Kidney tubule cell (primary cell): ENCODE data around the gene KCNQ1.

ENCODE experiments used
- DNase-seq: peaks from one replicate; pipeline ENCODE4 v3.0.0-alpha.2; 2018; ENCODE audit warnings: low spot score

Gene KCNQ1

DNA sequence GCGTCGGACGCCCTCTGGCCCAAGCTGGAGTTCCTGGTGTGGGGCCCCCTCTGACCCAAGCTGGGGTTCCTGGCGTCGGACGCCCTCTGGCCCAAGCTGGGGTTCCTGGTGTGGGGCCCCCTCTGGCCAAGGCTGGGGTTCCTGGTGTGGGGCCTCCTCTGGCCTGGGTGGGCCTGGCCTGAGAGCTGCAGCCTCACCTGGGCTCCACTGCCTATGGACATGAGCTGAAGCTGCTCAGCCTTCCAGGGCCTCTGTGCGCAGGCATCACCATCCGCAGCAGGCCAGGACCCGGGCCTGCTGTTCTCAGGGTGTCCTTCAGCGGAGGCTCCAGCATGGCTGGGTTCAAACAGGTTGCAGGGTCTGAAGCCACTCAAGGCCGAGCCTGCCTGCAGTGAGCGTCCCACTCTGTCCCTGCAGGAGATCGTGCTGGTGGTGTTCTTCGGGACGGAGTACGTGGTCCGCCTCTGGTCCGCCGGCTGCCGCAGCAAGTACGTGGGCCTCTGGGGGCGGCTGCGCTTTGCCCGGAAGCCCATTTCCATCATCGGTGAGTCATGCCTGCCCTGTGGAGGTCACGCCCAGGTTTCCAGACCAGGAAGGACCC, 125.5 kb downstream of the KCNQ1 start:
- no peak for DNase-seq

DNA sequence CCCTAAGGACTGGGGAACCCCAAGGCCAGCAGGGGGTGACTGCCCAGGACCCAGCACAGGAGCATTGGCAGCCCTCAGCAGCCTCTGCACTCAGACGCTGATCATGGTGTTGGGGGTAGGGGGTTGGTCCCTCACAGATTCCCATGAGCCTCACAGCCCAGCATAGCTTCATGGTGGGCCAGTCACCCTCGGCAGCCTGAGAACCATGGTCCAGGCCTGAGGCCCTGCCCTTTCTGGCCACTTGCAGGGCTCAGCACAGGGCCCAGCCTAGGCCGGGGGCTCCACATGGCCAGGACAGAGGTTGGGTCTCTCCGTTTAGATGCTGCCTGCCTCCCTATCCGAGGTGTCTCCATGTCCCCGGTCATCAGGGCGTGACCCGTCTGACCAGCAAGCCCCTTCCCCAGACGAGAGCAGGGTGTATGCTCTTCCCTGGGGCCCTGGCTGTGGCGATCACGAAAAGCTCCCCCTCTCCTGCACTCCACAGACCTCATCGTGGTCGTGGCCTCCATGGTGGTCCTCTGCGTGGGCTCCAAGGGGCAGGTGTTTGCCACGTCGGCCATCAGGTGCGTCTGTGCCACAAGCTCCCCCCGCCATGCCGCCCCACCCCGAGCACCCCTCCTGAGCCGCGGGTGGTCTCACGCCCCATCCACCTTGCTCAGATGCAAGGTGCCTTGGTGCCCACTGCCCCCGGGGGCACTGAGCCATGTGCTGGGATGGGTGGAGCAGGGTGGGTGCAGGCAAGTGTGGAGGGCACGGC, 126.2 kb downstream of the KCNQ1 start:
- no peak for DNase-seq

DNA sequence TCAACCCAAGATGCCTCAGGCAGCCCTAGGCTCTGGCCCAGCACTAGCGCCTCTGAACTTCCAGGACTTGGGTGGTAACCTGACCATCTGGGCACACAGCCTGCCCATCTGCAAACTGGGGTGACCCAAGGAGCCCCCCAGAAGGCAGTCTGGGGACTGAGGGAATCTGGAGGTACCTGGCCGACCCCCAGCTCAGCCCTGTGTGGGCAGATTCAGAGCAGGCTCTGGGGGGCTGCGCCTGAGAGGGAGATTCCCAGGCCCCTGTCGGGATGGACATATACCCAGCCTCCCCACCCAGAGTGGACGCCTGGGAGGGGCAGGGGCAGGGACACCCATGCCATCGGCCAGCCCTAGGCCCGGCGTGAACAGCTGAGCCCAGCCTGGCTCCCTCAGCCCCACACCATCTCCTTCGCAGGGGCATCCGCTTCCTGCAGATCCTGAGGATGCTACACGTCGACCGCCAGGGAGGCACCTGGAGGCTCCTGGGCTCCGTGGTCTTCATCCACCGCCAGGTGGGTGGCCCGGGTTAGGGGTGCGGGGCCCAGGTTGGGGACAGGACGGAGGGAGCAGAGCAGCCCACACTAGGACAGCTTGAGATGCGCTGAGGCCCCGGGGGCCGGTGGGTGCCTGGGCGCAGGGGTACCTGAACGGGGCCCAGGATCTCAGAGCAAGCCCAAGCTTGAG, 126.9 kb downstream of the KCNQ1 start:
- DNase-seq = no peak

DNA sequence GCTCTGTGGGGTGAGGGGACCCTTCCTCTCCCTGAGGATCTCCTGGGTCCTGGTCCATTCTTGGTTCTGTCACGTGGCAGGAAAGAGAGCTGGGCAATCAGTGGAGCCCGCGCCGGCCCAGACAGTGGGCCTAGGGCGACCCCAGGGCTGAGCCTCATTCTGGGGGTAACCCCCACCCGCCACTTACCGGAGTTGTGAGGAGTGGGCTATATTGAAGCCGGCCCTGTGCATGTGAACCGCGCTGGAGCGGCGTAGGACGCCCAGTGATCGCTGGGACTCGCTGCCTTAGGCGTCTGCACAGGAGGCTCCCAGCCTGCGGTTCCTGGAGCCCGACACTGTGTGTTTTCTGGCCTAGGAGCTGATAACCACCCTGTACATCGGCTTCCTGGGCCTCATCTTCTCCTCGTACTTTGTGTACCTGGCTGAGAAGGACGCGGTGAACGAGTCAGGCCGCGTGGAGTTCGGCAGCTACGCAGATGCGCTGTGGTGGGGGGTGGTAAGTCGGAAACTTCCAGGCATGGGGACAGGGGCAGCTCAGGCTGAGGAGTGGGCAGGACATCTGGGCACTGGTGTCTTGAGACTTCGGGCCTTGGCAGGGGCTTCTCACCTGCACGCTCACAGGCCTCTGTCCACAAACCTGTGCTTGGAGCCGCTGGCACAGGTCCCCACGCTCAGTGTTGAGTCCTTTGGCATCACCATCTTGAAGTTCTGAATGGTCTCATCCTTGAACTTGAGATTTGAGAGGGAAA, 127.9 kb downstream of the KCNQ1 start:
- DNase-seq = no peak

DNA sequence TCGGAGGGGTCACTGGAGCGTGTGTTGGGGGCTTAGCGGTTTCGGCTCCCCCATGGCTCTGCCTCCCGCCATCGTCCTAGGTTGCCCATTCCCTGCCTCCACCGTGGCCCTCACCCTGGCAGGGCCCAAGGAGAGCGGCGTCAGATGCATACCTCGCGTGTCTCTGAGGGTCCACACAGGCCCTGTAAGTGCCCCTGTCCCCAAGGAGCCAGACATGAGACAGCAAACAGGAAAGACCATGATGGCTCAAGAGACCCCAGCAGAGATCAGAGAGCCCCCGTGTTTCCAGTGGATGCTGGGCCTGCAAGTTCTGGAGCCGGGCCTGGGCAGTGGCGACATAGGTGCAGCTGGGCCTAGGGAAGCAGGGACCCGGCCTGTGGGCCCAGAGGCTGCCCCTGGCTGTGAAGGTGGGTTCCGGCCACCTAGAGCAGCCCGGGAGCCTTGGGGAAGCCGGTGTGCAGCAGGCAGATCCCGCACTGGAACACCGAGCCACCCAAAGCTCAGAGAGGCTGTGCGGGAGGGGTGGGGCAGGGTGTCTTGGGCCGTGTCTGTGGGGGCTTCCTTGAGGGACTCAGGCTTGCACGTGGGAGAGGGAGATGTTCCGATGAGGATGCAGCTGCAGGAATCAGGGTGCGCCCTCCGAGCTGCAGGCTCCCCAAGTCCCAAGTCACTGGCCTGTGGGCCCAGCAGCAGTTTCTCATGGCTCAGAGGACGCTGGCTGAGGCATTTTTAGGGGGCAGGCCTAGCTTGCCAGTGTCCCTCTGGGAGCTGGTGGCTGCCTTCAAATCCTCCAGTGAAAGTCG, 128.6 kb downstream of the KCNQ1 start:
- DNase-seq = no peak

DNA sequence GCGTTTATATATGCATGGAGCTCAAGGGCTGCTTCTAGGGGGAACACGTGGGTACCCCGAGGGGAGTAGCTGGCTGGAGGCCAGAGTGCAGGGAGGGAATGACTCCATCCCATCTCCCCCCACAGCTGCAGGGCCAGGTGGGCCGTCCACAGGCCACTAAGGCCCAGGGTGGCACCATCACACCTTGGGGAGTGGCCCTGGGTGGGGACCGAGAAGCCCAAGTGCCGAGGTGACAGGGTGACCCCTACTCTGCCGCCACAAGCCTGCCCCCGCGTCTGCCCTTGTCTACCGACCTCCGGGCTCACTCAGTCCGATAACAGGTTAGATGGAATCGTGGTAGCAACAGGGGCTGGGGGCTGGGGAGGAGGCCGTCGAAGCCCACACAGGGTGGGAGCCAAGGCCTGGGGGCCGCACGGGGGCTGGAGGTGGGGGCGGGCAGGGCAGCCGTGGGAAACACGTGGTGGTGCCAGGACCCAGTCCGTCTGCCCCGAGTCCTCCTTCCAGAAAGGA, 129.3 kb downstream of the KCNQ1 start:
- no peak for DNase-seq

DNA sequence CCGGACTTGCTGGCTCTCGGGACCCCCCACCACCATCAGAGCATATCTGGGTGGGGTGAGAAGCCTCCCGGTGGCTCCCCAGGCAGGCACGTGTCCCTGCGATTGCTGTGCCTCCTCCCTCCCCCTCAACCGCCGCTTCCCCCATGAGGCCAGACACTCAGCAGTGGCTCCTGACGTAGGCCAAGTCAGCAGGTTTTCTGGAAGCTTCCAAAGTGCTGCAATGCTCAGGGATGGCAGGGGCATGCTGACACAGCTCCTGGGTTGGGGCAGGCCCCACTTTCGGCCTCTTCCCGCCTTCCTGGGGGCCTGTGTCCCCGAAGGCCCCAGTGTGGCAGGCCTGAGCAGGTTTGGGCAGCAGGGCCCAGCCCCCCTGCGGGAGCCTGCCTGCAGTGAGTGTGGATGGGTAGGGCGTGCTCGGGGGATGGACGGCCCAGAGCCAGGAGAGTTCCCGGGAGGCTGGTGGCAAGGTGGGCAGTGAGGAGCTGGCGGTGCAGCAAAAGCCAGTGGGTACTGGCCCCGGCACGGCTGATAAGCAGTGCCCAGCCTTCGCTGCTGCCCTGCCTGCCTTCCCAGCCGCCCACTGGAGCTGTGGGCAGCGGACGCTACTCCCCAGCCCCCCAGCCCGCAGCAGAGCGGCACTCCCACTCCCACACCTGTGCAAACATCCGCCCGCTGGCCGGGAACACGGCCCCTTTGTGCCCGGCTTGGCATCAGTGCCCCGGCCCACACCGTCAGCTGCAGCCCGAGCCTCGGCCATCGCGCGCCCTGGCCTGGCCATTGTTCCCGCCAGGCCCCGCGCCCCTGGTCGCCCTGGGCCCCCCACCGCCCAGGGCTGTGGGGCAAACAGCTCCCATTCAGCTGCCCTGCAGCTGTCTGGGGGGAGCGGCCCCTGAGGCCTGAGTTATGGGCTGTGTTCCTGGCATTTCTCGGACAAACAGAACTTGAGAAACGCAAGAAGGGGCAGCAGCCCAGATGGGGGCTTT, 130.0 kb downstream of the KCNQ1 start:
- DNase-seq = no peak

DNA sequence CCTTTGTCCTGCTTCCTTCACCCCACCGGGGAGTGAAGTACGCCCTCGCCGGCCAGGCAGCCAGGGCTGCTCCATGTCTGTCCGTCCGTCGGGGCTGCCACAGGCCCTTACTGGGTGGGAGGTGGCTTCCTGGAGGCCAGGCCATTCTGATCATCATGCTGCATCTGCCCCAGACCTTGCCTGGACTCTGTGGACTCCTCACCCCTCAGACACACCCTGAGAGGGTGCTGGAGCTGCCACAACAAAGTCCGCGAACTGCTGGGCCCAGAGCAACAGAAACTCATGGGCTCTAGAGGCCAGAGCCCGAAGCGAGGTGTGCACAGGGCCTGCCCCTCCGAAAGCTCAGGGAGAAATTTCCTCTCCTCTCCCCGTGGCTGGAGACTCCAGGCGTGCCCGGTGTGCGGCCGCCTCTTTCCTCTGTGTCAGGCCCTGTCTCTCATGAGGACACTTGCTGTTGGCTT, 130.8 kb downstream of the KCNQ1 start:
- no peak for DNase-seq

DNA sequence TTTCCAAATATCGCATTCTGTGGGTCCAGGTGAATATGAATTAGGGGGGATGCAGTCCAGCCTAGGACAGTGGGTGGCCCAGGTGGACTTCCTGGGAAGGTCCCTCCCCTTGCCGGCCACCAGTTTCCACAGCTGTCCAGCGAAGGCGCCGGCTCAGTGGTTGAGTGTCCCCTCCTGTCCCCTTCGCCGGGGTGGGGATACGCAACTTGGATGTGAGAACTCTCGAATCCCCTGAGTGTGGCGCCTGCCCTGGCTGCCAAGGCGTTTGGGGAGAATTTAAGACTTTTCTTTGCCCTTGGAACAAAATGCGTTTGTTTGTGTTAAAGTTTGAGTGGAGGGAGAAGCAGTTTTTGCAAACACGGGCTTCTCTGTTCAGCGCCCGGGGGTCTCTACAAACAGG, 131.3 kb downstream of the KCNQ1 start:
- DNase-seq = no peak

DNA sequence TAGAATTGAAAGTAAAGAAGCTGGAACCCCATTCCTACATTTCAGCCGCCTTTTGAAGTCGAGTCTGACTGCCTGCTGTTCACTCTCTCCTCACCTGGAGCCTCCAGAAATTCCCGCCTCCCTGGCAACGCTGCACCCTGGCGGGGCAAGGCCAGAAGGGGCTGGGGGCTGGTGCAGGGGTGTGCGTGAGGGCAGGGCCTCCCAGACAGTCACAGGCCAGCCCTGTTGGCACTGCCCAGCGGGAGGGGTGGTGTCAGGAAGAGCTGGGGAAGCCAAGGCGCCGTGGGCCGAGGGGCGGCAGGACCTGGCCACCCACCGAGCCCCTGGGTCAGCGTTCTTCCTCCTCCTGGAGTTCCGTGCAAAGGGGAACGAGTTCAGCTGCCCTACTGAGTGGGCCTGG, 131.7 kb downstream of the KCNQ1 start:
- no peak for DNase-seq

DNA sequence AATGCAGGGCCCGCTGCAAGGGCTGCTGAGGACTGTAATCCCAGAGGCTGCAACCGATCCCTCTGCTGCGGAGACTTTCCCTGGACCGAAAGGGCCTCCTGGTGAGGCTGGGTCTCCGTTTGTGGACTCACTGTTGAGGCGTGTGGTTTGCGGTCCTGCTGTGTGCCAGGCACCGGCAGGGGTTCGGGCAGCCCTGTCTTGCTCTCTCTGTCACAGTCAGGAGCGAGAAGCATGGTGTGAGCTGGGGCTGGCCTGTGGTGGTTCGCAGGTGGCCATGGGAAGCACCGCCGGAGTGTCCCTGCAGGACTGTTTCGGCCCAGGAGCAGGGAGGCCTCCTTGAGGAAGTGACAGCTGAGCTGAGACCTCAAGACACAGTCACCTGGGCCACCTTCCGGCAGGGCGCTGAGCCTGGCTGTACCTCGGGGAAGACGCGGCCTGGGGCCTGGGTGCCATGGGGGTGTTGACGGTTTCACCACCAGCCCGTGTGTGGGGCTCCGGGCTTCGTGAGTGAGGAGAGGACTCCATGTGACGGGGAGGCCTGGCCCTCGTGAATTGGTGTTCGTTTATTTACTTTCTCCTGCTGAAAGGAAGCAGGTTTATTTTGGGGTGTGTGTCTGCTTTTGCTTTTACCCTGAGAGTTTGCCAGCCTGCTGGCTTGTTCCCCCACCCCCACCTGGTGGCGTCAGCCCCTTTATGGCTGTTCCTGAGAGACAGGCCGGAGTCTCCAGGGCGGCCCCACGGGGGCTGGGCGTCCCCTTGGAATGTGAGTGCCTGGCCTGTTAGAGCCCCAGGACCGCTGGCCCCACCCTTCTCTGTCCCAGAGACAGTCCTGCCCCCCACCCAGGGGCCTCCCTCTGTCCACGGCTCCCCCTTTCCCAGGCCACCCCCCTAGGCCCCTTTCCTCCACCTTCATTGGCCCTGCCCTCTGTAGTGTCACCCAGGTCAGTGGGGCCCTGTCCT, 132.5 kb downstream of the KCNQ1 start:
- no peak for DNase-seq

DNA sequence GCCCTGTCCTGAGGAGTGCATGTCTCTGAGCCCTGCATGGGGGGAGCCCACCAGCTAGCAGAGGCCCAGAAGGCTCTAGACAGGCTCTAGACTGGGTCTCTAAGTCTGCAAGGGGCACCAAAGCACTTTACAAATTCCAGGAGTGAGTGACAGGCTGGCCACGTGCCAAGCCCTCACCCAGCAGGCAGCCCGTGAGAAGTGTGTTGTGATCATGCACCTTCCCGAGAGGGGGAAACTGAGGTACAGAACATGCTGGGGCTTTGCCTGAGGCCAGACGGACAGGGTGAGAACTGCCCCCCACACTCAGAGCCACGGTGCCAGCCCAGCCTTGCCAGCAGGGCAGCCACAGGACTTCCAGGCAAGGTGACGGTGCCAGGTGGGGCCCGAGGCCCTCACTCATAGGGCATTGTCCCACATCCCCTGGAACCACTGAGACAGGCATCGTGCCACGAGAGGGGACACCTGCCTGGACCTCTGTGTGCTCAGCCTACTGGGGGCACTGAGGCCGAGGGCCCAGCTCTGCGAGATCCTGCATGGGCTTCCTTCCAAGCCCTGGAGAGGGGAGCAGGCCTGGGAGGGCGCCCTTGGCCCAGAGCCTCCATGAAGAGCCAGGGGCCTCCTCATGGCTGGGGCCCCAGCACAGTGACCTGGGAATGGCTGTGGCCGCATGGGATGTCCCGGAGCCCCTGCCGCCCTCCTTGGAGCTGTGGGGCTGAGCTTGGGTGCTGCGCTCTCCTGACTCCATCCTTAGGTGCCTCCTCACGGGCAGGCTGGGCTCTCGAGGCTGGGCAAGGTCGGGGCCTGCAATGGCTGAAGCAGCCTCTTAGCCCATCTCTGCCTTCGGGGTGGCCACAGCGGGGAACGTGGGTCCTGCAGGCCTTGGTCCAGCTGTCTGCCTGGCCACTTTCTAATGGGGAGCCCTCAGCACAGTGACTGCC, 133.5 kb downstream of the KCNQ1 start:
- no peak for DNase-seq

DNA sequence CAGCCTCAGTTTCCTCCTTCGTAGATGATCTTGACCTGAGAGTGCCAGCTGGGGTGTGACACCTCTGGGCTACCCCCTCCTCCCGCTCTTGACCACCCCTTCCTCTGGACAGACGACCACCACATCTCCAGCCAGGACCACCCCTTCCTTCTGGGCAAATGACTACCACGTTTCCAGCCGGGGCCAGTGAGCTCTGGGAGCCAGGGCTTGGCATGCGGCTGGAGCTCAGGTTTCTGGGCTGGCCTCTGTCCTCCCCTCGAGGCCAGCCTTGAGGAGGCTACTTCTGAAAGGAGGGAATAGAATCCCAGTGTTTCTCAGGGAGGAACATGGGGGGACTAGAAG, 134.1 kb downstream of the KCNQ1 start:
- DNase-seq = no peak

DNA sequence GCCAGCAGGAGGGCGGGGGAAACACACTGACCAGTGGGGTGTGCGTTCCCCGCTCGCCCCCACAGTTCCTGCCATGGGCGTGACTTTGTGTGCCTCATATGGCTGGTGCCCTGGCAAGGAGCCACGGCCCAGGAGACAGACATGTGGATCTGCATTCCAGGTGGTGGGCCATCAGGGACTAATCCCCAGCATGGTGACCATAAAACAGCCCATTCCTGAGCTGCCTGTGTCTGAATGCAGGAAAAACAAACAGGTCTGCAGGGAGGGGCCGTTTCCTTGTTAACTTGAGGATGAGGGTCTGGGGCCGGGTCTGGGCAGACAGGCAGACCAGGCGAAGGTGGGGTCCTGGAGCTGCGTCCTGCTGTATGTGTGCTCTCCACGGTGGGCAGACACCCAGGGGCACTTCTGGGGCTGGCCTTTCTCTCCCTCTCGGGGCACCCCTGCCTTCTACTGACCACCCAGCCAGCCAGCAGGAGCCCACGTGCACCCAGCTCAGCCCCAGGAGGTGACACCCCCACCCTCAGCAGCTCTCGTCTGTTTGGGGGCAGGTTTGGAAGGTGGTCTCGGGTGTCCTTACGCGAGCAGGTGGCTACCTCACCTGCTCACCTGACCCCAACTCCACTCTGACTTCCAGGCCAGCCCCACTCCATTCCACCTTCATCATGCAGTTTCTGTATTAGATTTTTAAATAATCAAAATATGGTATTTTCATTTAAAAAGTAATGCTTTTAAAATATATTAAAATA, 134.7 kb downstream of the KCNQ1 start:
- no peak for DNase-seq

DNA sequence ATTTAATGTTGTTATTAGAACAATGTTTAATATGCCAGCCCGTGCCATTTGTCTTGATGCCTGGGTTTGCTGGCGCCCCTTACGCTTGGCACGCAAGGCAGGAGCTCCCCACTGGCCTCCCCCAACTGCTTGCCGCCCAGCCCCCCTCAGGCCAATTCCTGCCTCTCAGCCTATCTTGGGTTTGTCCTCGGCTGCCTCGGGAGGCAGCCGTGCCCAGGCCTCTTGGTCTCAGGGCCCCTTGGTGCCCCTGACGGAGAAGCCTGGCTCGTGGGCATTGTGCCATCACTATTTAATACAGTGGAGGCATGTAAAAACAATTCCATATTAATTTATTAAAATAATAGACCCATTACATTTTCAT, 135.2 kb downstream of the KCNQ1 start:
- DNase-seq = no peak

DNA sequence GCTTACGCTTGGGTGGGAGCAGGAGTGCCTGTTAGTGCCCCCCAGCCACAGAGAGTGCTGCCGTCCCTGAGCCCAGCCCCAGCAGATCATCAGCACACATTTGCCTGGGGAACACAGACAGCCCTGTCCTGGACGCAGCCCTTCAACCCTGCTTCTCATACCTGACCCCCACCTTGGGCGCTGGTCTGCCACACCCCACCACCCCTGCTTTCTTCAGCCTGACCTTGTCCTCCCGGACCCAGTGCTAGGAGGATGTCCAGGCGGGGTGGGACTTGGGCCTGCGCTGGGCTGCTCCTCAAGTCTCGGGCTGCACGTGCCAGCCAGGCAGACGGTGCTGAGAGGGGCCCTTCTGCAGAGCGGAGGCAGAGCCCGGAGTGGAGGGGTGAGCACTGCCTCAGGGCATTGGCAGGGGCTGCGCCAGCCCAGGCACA, 135.8 kb downstream of the KCNQ1 start:
- no peak for DNase-seq

DNA sequence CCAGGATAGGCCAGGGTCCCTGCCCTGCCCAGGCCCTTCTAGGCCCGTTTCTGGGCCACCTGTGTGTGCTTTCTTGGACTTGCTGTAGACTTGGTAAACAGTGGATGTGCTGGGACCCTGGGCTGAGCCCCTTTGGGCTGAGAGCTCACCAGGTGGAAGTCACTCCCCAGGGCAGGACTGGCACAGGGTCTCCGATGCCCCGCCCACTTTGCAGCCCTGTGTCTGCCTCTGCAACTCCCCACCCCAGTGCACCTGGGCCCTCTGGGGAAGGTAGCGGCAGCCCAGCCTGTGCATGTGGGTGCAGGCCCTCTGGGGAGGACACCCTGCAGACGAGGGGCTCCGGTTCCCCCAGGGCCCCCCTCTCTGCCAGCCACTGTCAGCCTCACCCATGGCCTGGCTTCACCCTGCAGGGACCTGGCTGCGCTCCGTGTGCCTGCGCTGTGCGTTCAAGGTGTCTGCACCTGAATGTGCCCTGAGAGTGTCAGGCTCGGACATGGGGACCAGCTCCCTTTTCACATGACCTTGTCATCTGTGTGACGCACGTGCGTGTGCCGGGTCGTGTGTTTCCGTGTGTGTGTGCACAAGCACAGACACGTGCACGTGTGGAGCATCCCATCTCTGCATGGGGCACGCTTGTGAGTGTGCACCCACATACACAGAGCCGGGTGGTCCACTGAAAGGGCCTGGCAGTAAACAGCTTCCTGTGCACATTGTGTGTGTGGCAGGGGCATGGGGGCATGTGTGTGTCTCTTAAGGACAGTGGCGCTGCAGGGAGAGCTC, 136.5 kb downstream of the KCNQ1 start:
- DNase-seq = no peak
